Hepatocyte (in vitro differentiated cells): ENCODE measurements around the gene TRAPPC2.

ENCODE experiments used
- CTCF ChIP-seq: fragments of 200-600 bp; sonication (generic); IDR thresholded peaks from 2 replicates; pipeline ENCODE4 v1.5.1; 2016; ENCODE audit warnings: antibody characterized with exemption, mild to moderate bottlenecking; ENCODE audit not compliant: poor library complexity
- EZH2 ChIP-seq: fragments of 200-600 bp; sonication (generic); IDR thresholded peaks from 2 replicates; pipeline ENCODE4 v1.6.1; 2016; ENCODE audit warnings: antibody characterized with exemption, mild to moderate bottlenecking, borderline replicate concordance
- EZH2phosphoT487 ChIP-seq: fragments of 200-600 bp; sonication (generic); IDR thresholded peaks from one replicate; pipeline ENCODE4 v1.6.1; 2018; ENCODE audit warnings: antibody characterized with exemption, mild to moderate bottlenecking, low read depth, moderate library complexity; ENCODE audit not compliant: unreplicated experiment, severe bottlenecking

- TF ChIP-seq CTCF (no peak), EZH2phosphoT487 (no peak), EZH2 (no peak)
Measured at GRCh38 chrX:13689741-13690211, 44.6 kb downstream of the TRAPPC2 start.
